GM18520 (cell line): ENCODE results near the gene DIS3L2.

Source experiments
- ATAC-seq: cut with Tn5 transposase; IDR thresholded peaks from one replicate; pipeline ENCODE4 v1.9.1; 2021; ENCODE audit not compliant: unreplicated experiment

Gene DIS3L2

DNA sequence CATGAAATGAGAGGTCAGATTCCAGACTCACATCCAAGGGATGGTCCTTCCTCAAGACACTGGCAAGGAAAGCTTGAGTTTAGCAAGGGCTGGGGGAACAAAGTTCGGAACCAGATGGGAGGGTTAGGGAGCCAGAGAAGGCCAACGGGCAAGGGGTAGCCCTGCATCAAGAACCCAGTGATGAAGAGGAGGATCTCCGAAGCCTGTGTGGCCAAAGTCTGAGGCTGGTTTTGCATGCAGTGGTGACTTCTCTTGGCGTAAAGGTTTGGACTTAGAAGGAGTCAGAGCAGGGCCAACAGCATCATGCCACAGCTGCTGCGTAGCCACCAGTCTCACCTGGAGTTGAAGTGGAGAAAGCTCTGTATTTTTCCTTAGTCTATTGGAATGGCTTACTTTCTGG is 293.5 kb downstream of the DIS3L2 start:
- no peak for ATAC-seq

DNA sequence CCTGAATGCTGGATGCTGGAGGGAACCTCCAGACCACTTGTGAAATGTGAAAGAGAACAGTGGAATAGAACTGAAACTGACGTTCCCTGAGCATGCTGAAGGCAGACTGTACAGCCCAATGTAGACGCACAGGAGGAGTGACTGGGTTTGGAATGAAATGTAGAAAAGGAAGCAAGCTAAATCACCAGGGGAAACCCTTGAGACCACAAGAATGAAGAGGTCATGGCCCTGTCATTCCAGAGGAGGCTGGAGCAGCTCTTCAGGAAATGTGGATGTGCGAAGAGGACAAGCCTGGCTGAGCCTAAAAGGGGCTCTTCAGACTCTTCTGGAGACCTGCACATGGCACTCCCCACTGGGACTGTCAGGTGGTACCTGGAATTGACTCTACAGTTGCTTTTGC is 298.6 kb downstream of the DIS3L2 start:
- ATAC-seq = no peak

DNA sequence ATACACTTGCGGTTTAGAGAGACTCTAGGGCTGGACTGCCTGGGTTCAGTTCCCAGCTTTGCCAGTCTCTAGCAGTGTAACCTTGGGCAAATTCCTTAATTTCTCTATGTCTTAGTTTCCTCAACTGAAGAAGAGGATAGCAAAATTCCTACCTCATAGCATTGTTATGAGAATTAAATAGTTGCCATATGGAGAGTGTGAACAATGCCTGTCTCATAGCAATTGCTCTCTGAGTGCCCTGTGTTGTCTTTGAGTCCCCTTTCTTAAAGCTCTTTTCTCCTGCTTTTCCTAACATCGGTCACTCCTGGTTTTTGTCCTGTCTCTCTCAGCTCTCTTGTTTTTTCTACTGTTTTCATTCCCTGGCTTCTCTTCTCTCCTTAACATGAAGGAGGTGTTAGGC is 300.3 kb downstream of the DIS3L2 start:
- ATAC-seq = no peak

DNA sequence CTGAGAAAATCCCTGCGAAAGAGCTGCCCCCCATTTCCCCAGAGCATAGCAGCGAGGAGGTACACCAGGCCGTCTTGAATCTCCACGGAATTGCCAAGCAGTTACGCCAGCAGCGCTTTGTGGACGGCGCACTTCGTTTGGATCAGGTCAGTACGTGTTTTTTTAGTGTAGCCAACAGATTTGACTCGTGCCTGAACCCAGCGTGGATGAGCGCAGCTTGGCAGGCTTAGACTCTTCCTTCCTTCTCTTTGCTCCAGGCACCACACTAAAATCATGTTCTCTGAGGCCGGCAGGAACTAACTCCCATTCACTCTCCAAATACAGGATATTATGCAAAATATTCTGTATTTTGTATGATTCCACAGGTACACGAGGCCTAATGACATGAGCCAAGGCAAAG is 301.8 kb downstream of the DIS3L2 start:
- ATAC-seq = no peak

DNA sequence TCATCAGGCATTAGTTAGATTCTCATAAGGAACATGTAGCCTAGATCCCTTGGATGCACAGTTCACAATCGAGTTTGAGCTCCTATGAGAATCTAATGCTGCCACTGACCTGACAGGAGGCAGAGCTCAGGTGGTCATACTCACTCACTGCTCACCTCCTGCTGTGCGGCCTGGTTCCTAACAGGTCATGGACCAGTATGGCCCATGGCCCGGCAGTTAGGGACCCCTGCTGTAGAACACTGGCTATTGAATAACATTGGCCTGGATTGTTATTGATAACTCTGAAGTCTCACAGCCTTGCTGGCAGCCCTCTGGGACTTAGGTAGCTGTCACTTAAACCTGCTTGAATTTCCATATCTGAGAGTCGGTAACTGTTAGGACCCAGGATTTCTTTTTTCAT is 302.6 kb downstream of the DIS3L2 start:
- ATAC-seq = no peak

DNA sequence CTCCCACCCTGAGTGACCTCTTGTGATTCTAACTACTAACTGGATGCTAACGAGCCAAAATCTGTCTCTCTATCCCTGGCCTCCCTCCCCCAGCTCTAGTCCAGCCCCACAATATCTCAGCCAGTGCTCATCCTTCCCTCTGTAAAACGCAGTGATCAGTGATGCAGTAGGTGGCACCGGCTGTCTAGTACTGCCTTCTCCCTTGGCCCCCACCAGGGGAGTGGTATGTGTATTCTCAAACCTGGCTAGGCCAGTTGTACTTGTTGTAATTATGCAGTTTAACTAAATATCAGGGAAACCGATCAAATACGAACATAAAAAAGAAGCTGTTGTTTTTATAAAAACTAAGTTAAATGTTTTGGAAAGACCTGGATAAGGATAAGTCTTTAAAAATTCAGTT is 303.8 kb downstream of the DIS3L2 start:
- no peak for ATAC-seq

DNA sequence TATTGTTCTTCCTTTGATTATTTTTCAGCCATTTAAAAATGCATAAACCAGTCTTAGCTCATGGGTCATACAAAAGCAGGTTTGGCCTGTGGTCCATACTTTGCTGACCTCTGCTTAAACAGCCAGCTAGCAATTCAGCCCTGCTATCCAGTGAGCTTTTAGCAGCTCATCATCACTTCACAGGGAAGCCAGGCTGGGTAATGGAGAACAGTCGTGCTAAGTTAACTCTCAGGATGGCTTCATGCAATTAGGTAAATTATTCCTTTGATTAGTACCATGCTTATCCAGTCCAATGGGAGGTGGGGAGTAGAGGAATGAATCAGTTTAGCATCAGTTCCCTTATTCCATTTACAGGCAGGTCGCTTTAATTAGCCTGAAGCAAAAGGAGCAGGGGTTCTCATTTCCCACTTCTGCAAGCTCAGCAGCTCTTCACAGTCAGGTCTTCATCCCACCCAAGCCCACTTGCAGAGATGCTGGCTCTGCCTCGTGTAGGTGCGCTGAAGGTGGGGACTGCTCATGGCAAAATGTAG is 307.2 kb downstream of the DIS3L2 start:
- ATAC-seq = no peak

DNA sequence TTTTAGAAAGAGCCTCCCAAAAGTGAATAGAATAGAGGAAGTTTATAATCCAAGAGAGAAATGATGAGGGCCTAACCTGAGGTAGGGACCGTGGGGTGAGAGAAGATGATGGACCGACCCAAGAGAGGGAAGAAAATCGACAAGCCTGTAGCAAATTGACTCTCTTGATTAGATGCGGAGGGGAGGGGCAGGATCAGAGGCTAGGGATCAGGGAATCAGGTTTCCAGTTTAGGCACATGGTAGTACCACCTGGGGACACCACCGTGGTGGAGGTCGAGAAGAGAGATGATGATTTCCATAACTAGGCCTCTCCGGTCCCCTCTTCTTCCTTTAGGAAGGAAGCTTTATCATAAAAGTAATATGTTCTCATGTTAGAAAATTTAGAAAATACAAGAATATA is 308.4 kb downstream of the DIS3L2 start:
- ATAC-seq = no peak

DNA sequence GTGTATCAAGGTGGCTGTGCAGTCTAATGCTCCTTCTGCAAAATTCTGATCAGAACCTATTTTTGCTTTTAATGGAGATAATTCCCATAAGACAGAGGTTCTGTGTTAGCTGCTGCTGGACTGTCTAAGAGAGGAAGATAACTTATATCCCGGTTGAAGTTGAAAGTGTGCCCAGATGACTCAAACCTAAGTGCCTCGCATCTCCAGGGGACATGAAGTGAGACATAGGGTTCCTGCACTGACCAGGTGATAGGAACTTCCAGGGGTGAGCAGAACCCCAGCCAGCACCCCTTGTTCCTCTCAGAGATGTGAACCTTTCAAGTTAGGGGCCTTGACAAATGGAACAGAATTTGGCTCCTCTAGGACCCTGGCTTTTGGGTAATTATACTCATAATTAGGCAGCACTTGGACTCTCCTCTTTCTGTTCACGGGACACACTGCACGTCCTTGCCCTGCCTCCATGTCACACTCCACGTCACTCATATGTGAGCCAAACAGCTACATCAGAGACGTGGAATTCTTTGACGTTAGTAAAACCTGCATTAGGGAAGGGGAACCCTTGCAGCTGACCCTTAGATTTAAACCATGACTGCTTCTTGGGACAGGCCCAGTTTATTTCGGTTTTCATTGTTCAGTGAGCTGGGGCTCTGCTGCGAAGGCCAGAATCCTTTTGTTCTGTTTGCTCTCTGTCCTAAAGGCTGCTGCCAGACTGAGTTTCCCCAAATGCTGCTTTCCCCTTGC is 312.6 kb downstream of the DIS3L2 start:
- no peak for ATAC-seq

DNA sequence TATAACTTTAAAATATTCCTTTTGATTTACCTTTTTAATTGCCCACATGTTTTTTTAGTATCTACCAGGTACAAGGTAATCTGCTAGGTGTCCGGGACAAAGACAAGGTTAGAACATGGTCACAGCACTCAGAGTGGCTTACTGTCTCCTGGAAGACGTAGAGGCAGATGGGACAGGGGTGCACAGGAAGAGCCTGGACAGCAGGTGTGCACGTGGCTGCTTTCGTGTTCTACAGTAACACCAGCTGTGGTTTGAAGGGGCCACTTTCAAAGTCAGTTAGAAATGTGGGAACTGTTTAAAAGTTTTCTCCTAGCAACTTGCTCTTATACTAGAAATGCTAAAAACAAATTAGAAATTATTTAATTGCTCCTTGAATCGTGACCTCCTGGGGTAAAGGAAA is 314.2 kb downstream of the DIS3L2 start:
- no peak for ATAC-seq

DNA sequence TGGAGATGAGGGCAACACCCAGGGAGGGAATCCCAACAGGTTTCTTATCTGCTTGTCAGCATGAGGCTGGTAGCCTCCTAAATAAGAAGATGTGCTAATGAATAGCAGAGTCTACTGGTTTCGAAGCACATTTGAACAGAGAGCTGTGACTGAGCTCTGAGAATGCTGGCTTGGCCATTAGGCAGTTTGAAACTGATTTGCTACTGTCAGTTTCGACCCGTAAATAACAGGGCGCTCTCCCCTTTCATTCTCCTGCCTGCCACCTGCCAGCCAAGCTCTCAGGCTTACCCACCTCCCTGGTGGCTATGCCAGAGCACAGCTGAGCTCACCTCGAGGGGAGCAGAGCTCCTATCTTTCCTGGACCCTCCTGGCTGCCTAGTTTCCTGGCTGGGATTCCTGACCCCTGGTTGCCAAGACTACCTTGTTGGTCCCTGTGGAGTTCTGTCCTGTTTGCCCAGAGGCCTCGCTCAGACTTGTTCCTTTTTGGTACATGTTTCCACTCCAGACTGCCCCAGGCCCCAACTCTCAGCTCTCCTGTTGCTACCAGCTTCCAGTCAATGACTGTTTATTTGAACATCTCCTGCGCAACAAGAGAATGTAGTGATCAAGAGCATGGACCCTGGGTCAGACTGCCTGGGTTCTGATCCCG is 314.7 kb downstream of the DIS3L2 start:
- no peak for ATAC-seq

DNA sequence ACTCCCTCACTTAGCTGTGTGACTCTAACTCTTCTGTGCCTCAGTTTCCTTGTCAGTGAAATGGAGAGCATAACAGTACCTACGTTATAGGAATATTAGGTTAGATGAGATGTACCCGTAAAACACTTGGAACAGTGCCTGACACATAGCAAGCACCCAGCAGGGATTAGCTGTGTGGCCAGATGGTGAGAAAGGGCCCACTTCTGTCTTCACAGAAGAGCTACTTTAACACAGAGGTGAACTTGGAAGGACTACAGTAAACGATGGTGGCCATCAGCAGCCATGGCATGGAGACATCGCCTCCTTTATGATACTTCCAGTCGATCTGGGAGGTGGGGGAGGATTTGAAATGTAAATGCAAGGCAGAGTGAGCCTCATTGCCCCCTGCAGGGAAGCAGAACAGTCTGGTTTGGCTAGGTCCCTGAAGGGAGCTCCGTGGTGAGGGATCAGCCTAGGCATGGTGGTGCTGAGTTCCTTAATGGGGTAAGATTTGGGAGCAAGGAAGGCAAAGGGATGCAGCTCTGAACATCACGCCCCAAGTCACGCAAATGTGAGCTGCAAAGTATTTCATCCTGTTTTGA is 315.3 kb downstream of the DIS3L2 start:
- no peak for ATAC-seq

DNA sequence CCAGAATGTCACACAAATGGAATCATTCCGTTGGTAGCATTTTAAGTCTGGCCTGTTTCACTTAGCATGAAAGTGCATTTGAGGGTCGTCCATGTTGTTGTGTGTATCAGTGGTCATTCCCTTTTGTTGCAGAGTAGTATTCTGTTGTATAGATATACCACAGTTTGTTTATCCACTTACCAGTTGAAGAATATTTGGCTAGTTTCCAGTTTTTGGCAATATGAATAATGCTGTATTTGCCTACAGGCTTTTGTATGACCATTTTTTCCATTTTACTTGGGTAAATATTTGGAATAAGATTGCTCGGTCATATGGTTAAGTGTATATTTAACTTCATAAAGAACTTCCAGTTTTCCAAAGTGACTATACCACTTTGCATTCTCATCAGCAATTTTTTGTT is 317.0 kb downstream of the DIS3L2 start:
- no peak for ATAC-seq

DNA sequence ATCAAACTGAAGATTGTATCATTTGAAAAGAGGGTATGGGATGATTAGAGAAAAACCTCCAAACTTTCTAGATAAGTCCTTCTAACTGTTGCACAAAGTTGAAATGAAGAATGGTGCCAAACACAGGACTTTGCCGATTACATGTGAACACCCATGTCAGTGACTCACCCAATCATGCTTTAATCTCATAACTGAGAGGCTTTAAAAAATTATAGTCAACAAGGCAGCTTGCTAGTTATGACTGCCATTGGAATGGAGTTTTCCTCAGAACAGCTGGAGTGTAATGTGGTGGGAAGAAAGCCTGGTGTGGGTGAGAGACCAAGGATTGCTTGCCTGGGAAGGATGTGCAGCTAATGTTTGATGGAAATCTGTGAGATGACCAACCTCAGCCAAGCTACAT is 318.8 kb downstream of the DIS3L2 start:
- ATAC-seq = no peak

DNA sequence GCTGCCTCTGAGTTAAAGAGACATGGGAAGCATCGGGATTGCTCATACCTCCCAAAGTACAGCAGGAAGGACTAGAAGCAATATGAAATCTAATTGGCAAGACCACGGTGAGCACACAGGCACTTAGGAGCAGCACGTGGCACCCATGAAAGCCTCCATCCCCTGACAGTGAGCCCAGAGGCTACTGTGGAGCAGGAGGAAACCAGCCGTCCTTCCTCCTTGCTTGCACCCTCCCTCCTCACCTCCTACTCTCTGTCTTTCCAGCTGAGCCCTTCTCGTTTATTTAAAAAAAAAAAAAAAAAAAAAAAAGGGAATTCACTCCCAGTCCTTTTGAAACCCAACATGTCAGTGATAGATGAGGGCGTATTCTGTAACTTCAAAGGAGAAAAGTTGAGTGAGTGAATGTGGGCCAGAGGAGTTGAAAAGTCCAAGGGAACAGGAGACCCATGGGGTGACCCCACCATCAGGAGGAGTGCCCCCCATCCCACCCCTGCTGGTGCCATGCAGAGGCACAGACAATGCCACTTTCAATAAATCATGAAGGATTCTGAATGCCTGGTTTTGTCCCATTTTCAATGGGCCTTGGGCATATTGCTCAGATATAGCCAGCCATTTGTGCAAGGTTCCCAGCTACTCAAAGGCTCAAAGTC is 320.5 kb downstream of the DIS3L2 start:
- no peak for ATAC-seq

DNA sequence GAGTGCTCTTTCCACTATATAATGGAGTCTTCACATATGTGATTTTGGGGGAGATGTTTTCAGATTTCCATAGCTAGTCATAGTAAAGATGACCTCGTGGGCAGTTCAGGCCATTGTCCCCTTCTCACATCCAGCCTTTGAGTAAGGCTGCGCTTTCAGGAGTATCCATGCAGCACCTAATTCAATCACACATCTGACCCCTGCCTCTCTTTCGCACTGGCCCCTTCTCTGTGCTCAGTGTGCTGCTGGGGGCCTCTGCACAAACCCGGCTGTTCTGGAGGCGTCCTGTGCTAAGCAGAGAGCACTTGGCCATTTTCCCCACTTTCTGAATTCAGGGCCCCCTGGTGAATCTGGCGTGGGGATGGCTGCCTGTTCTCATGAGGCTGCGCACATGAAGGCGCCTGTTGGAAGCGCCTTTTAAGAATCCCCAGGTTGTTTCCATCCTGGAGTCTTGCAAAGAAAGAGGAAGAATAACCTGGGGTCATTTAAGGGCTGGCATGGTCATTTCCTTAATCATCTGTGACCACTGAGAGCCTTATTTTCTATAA is 321.1 kb downstream of the DIS3L2 start:
- no peak for ATAC-seq

DNA sequence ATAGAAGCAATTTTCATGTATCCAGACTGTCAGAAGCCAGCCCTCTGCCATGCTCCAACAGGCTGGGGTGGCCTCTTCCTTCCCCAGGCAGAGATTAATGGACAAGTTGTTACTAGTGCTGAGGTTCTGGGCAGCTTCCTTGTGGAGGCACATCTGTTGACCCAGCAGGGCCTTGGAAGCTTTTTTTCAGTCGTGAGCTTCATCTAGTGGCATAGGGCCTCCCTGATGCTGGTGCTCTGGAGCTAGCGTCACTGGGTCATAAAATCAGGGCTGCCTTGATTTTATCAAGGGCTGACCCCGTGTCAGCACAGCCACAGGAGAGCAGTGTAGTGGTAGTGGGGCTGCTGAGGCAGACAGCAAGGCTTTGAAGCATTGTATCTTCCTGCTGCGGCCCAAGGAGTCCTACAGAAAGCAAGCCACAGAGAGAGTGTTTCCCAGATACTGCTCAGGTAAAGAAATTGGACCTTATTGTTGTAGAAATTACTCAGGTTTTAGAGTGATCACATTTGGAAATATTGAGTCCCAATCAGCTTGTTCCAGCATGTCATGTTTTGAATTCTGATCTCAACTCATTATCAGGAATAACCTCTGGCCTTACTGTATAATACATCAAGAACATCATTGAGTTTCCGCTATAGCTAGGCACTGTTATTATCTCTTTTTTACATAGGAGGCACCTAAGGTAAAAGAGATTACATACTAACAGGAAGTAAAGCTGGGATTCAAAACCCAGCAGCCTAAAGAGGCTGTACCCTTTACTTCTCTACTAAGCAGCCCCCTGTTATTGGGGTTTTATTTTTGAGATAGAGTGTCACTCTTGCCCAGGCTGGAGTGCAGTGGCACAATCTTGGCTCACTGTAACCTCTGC is 324.7 kb downstream of the DIS3L2 start:
- no peak for ATAC-seq

DNA sequence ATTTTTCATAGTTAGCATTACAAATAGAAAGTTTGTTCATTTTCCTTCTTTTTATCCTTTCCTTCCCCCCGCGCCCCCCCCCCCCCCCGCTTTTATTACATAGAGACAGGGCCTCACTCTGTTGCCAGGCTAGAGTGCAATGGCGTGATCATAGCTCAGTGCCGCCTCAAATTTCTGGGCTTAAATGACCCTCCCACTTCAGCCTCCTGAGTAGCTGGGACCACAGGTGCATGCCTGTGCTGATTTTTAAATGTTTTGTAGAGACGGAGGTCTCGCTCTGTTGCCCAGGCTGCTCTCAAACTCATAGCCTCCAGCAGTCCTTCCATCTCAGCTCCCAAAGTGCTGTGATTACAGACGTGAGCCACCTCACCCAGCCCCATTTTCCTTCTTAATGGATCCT is 325.8 kb downstream of the DIS3L2 start:
- no peak for ATAC-seq

DNA sequence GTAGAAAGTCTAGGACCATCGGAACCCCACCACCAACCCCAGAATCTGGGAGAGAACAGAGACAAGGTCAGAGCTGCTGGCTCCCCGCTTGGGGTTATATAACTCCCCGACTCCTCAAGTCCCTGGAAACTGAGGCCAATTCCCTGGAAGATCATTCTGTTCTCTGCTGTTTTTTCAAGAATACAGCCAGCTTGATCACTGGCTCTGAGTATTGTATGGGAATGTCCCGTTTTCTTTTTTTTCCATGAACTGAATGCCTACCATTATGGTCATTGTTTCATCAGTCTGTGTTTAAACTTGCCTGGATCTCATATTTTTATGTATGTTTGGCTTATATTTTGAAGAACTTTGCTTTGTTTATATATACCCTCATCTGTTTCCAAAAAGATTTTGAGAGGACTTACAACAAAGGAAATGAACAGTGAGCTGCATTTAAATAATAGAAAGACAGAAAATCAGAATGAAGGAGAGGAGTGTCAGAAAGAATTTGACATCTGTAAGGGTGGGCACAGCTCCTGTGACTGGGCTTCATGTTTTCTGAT is 327.0 kb downstream of the DIS3L2 start:
- ATAC-seq = no peak

DNA sequence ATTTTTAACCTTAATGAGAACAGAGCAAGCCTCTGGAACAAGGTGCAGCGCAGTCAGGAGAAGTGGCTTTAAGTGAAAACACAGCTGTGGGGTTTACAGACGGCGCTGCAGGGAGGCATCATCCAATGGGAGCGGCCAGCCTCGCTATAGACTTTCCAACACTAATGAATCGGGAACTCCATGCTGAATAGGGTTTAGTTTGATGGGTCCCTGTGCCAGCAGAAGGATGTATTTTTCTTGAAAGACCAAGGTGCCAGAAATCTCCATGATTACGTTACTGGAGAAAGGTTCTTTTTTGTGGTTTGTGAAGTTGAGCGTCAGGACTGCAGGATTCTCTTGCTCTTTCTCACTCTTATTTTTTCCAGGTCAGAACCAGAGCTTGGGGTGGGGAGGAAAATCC is 329.2 kb downstream of the DIS3L2 start:
- no peak for ATAC-seq
